WTC11 (cell line): ENCODE results near the gene WSB1. TPM values are rescaled to one million over a fixed set of nuclear protein-coding genes. Genes with fewer than 3 reads are reported as not detected.

ENCODE experiments used
- ATAC-seq: fragments of 200-7000 bp; cut with Tn5 transposase; 2 replicates; pipeline ENCODE4 v1.10.0; 2021; ENCODE audit warnings: mild to moderate bottlenecking, moderate library complexity
- CTCF ChIA-PET: fragments of 300-600 bp; sonication (Branson Sonifier 250); formaldehyde crosslinking; loops from one replicate; lab custom pipeline; 2021; ENCODE audit warnings: antibody characterized with exemption; lab: Charles Lee
- POLR2A ChIA-PET: fragments of 350-600 bp; sonication (Branson Sonifier 250); formaldehyde crosslinking; loops from one replicate; lab custom pipeline; 2021; ENCODE audit warnings: antibody characterized with exemption; lab: Charles Lee
- DNase-seq: peaks from one replicate; pipeline ENCODE4 v3.0.0; 2021; ENCODE audit warnings: low spot score
- H3K27ac Mint-ChIP-seq: 2 replicates; pipeline ENCODE4 v1.8.0; 2021; ENCODE audit warnings: mixed read lengths
- H3K27me3 Mint-ChIP-seq: 2 replicates; pipeline ENCODE4 v1.8.0; 2021; ENCODE audit warnings: low read depth, mild to moderate bottlenecking, moderate library complexity, mixed read lengths
- H3K36me3 Mint-ChIP-seq: 2 replicates; pipeline ENCODE4 v1.8.0; 2021; ENCODE audit warnings: mixed read lengths
- H3K4me1 Mint-ChIP-seq: 2 replicates; pipeline ENCODE4 v1.8.0; 2022; ENCODE audit warnings: mixed read lengths
- H3K4me3 Mint-ChIP-seq: 2 replicates; pipeline ENCODE4 v1.8.0; 2021; ENCODE audit warnings: mild to moderate bottlenecking, moderate library complexity, mixed read lengths
- H3K9me3 Mint-ChIP-seq: 2 replicates; pipeline ENCODE4 v1.8.0; 2021; ENCODE audit warnings: mixed read lengths
- CBFB ChIP-seq: sonication (generic); formaldehyde crosslinking; IDR thresholded peaks from 2 replicates; pipeline ENCODE4 v1.8.1; 2022; ENCODE audit warnings: mild to moderate bottlenecking, low read depth, missing genetic modification reagents
- CREM ChIP-seq: sonication (generic); formaldehyde crosslinking; IDR thresholded peaks from 2 replicates; pipeline ENCODE4 v1.8.1; 2022; ENCODE audit warnings: mild to moderate bottlenecking, missing genetic modification reagents, moderate library complexity
- EMX1 ChIP-seq: fragments of 250-450 bp; sonication (Bioruptor Pico); IDR thresholded peaks from 2 replicates; pipeline ENCODE4 v1.8.0; 2021; ENCODE audit warnings: mild to moderate bottlenecking
- ESRRA ChIP-seq: sonication (generic); formaldehyde crosslinking; IDR thresholded peaks from 2 replicates; pipeline ENCODE4 v1.8.1; 2022; ENCODE audit warnings: mild to moderate bottlenecking, missing genetic modification reagents, borderline replicate concordance
- FOXK1 ChIP-seq: sonication (generic); formaldehyde crosslinking; IDR thresholded peaks from 2 replicates; pipeline ENCODE4 v1.8.0; 2022; ENCODE audit warnings: mild to moderate bottlenecking, moderate library complexity, missing genetic modification reagents
- GABPB1 ChIP-seq: sonication (generic); formaldehyde crosslinking; IDR thresholded peaks from 2 replicates; pipeline ENCODE4 v1.8.1; 2023; ENCODE audit warnings: mild to moderate bottlenecking, missing genetic modification reagents
- IRF2 ChIP-seq: sonication (generic); formaldehyde crosslinking; IDR thresholded peaks from 2 replicates; pipeline ENCODE4 v1.8.0; 2022; ENCODE audit warnings: low read depth, missing genetic modification reagents, borderline replicate concordance
- JAZF1 ChIP-seq: fragments of 250-450 bp; sonication (Bioruptor Pico); IDR thresholded peaks from 2 replicates; pipeline ENCODE4 v1.9.0; 2021; ENCODE audit warnings: moderate library complexity, mild to moderate bottlenecking, inconsistent platforms
- MYBL2 ChIP-seq: sonication (generic); formaldehyde crosslinking; IDR thresholded peaks from 2 replicates; pipeline ENCODE4 v1.8.1; 2023; ENCODE audit warnings: mild to moderate bottlenecking, moderate library complexity, missing genetic modification reagents
- SMAD4 ChIP-seq: sonication (generic); formaldehyde crosslinking; IDR thresholded peaks from 2 replicates; pipeline ENCODE4 v1.8.0; 2022; ENCODE audit warnings: mild to moderate bottlenecking, missing genetic modification reagents
- SP1 ChIP-seq: sonication (generic); formaldehyde crosslinking; conservative IDR thresholded peaks from 2 replicates; pipeline ENCODE4 v1.8.1; 2022; ENCODE audit warnings: missing genetic modification reagents
- total RNA-seq: library from RNA; stranded (reverse); gene quantifications from 3 replicates; pipeline ENCODE4 v1.2.3, GENCODE V29; 2021
- TF ChIP-seq, protein P1 (sequence below): sonication (generic); formaldehyde crosslinking; IDR thresholded peaks from 2 replicates; pipeline ENCODE4 v1.8.1; 2022; ENCODE audit warnings: low read depth, mild to moderate bottlenecking, moderate library complexity, missing genetic modification reagents, borderline replicate concordance
- TF ChIP-seq, protein P2 (sequence below): sonication (generic); formaldehyde crosslinking; IDR thresholded peaks from 2 replicates; pipeline ENCODE4 v1.8.0; 2023; ENCODE audit warnings: missing genetic modification reagents, mild to moderate bottlenecking, borderline replicate concordance
- TF ChIP-seq, protein P3 (sequence below): fragments of 250-450 bp; sonication (Bioruptor Pico); IDR thresholded peaks from 2 replicates; pipeline ENCODE4 v1.9.0; 2021; ENCODE audit warnings: mild to moderate bottlenecking
- TF ChIP-seq, protein P4 (sequence below): fragments of 250-450 bp; sonication (Bioruptor Pico); IDR thresholded peaks from 2 replicates; pipeline ENCODE4 v1.9.0; 2021; ENCODE audit warnings: mild to moderate bottlenecking, borderline replicate concordance
- TF ChIP-seq, protein P5 (sequence below): fragments of 250-450 bp; sonication (Bioruptor Pico); IDR thresholded peaks from 2 replicates; pipeline ENCODE4 v1.9.0; 2021; ENCODE audit warnings: mild to moderate bottlenecking
- TF ChIP-seq, protein P6 (sequence below): sonication (generic); formaldehyde crosslinking; IDR thresholded peaks from 2 replicates; pipeline ENCODE4 v1.8.0; 2022; ENCODE audit warnings: mild to moderate bottlenecking, missing genetic modification reagents
- TF ChIP-seq, protein P7 (sequence below): fragments of 250-450 bp; sonication (Bioruptor Pico); IDR thresholded peaks from 2 replicates; pipeline ENCODE4 v1.8.0; 2021; ENCODE audit warnings: mild to moderate bottlenecking

The WSB1 gene
- total RNA-seq, 1 experiment from 2014 or later, result 167 TPM

DNA sequence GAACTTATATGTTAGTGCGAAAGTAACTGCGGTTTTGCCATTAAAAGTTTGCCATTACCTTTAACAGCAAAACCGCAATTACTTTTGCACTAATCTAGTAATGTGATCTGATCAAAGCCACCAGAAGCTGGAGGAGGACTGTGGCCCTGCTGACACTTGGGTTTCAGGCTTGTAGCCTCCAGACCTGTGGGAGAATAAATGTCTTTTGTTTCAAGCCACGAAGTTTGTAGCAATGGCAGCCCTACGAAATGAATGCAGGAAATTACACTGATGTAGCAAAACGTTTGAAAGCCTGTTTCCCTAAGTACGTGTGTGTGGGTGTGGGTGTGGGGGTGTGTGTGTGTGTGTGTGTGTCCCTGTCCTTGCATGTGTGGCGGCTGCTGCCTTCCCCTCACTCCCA lies 66.6 kb downstream of the WSB1 start (continued):
- TF ChIP-seq CBFB (CRISPR knock-in tag), result no peak
- TF ChIP-seq, all 79 proteins: peak for 0

DNA sequence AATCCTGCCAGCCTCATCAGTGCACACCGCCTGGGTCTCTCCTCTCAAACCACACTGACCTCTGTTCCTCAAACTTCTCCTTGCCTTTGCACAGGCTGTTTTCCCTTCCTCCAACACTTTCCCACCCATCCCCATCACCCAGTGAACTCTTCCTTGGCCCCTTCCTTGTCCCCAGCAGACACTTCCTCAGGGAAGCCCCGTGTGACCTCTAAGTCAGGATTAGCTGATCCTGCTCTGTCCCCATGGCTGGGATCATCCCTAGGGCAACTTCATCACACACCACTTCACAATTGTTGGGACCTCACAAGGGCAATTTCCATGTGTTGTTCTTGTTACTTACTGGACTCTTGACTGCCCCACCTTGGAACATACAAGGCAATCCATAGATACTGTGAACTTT lies 67.8 kb downstream of the WSB1 start:
- H3K36me3 Mint-ChIP-seq, result no peaks in the 10 kb centered on the region
- no peak overlapping the region for H3K4me3 Mint-ChIP-seq
- ChIA-PET CTCF (interaction anchor here (1.4 kb wide), 1 partner anchor 19 kb away, joined by 5 read pairs; no protein-coding TSS in a partner anchor), POLR2A (no interaction called here)
- H3K27ac Mint-ChIP-seq, result no peak overlapping the region
- DNase-seq (no peak), ATAC-seq (no peak)
- H3K27me3 Mint-ChIP-seq, result no peaks in the 10 kb centered on the region; the same call in 1 of the 2 replicates
- no peaks in the 10 kb centered on the region for H3K4me1 Mint-ChIP-seq
- no peaks in the 10 kb centered on the region for H3K9me3 Mint-ChIP-seq
- TF ChIP-seq SMAD4 (CRISPR knock-in tag), result no peak
- TF ChIP-seq, protein P1, sequence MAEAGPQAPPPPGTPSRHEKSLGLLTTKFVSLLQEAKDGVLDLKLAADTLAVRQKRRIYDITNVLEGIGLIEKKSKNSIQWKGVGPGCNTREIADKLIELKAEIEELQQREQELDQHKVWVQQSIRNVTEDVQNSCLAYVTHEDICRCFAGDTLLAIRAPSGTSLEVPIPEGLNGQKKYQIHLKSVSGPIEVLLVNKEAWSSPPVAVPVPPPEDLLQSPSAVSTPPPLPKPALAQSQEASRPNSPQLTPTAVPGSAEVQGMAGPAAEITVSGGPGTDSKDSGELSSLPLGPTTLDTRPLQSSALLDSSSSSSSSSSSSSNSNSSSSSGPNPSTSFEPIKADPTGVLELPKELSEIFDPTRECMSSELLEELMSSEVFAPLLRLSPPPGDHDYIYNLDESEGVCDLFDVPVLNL (CRISPR knock-in tag), result no peak
- TF ChIP-seq CREM, result no peak
- no peak for TF ChIP-seq ESRRA (CRISPR knock-in tag)
- no peak for TF ChIP-seq GABPB1 (CRISPR knock-in tag)
- no peak for TF ChIP-seq FOXK1 (CRISPR knock-in tag)
- no peak for TF ChIP-seq EMX1
- TF ChIP-seq, protein P2, sequence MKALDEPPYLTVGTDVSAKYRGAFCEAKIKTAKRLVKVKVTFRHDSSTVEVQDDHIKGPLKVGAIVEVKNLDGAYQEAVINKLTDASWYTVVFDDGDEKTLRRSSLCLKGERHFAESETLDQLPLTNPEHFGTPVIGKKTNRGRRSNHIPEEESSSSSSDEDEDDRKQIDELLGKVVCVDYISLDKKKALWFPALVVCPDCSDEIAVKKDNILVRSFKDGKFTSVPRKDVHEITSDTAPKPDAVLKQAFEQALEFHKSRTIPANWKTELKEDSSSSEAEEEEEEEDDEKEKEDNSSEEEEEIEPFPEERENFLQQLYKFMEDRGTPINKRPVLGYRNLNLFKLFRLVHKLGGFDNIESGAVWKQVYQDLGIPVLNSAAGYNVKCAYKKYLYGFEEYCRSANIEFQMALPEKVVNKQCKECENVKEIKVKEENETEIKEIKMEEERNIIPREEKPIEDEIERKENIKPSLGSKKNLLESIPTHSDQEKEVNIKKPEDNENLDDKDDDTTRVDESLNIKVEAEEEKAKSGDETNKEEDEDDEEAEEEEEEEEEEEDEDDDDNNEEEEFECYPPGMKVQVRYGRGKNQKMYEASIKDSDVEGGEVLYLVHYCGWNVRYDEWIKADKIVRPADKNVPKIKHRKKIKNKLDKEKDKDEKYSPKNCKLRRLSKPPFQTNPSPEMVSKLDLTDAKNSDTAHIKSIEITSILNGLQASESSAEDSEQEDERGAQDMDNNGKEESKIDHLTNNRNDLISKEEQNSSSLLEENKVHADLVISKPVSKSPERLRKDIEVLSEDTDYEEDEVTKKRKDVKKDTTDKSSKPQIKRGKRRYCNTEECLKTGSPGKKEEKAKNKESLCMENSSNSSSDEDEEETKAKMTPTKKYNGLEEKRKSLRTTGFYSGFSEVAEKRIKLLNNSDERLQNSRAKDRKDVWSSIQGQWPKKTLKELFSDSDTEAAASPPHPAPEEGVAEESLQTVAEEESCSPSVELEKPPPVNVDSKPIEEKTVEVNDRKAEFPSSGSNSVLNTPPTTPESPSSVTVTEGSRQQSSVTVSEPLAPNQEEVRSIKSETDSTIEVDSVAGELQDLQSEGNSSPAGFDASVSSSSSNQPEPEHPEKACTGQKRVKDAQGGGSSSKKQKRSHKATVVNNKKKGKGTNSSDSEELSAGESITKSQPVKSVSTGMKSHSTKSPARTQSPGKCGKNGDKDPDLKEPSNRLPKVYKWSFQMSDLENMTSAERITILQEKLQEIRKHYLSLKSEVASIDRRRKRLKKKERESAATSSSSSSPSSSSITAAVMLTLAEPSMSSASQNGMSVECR (CRISPR knock-in tag), result no peak
- no peak for TF ChIP-seq MYBL2 (CRISPR knock-in tag)
- TF ChIP-seq JAZF1, result no peak
- TF ChIP-seq SP1 (CRISPR knock-in tag), result no peak
- TF ChIP-seq, protein P3, sequence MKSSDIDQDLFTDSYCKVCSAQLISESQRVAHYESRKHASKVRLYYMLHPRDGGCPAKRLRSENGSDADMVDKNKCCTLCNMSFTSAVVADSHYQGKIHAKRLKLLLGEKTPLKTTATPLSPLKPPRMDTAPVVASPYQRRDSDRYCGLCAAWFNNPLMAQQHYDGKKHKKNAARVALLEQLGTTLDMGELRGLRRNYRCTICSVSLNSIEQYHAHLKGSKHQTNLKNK (CRISPR knock-in tag), result no peak
- TF ChIP-seq, protein P4, sequence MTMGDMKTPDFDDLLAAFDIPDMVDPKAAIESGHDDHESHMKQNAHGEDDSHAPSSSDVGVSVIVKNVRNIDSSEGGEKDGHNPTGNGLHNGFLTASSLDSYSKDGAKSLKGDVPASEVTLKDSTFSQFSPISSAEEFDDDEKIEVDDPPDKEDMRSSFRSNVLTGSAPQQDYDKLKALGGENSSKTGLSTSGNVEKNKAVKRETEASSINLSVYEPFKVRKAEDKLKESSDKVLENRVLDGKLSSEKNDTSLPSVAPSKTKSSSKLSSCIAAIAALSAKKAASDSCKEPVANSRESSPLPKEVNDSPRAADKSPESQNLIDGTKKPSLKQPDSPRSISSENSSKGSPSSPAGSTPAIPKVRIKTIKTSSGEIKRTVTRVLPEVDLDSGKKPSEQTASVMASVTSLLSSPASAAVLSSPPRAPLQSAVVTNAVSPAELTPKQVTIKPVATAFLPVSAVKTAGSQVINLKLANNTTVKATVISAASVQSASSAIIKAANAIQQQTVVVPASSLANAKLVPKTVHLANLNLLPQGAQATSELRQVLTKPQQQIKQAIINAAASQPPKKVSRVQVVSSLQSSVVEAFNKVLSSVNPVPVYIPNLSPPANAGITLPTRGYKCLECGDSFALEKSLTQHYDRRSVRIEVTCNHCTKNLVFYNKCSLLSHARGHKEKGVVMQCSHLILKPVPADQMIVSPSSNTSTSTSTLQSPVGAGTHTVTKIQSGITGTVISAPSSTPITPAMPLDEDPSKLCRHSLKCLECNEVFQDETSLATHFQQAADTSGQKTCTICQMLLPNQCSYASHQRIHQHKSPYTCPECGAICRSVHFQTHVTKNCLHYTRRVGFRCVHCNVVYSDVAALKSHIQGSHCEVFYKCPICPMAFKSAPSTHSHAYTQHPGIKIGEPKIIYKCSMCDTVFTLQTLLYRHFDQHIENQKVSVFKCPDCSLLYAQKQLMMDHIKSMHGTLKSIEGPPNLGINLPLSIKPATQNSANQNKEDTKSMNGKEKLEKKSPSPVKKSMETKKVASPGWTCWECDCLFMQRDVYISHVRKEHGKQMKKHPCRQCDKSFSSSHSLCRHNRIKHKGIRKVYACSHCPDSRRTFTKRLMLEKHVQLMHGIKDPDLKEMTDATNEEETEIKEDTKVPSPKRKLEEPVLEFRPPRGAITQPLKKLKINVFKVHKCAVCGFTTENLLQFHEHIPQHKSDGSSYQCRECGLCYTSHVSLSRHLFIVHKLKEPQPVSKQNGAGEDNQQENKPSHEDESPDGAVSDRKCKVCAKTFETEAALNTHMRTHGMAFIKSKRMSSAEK (CRISPR knock-in tag), result no peak
- TF ChIP-seq, protein P5, sequence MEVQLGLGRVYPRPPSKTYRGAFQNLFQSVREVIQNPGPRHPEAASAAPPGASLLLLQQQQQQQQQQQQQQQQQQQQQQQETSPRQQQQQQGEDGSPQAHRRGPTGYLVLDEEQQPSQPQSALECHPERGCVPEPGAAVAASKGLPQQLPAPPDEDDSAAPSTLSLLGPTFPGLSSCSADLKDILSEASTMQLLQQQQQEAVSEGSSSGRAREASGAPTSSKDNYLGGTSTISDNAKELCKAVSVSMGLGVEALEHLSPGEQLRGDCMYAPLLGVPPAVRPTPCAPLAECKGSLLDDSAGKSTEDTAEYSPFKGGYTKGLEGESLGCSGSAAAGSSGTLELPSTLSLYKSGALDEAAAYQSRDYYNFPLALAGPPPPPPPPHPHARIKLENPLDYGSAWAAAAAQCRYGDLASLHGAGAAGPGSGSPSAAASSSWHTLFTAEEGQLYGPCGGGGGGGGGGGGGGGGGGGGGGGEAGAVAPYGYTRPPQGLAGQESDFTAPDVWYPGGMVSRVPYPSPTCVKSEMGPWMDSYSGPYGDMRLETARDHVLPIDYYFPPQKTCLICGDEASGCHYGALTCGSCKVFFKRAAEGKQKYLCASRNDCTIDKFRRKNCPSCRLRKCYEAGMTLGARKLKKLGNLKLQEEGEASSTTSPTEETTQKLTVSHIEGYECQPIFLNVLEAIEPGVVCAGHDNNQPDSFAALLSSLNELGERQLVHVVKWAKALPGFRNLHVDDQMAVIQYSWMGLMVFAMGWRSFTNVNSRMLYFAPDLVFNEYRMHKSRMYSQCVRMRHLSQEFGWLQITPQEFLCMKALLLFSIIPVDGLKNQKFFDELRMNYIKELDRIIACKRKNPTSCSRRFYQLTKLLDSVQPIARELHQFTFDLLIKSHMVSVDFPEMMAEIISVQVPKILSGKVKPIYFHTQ, result no peak
- TF ChIP-seq, protein P6, sequence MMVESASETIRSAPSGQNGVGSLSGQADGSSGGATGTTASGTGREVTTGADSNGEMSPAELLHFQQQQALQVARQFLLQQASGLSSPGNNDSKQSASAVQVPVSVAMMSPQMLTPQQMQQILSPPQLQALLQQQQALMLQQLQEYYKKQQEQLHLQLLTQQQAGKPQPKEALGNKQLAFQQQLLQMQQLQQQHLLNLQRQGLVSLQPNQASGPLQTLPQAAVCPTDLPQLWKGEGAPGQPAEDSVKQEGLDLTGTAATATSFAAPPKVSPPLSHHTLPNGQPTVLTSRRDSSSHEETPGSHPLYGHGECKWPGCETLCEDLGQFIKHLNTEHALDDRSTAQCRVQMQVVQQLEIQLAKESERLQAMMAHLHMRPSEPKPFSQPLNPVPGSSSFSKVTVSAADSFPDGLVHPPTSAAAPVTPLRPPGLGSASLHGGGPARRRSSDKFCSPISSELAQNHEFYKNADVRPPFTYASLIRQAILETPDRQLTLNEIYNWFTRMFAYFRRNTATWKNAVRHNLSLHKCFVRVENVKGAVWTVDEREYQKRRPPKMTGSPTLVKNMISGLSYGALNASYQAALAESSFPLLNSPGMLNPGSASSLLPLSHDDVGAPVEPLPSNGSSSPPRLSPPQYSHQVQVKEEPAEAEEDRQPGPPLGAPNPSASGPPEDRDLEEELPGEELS, result no peak
- TF ChIP-seq, protein P7, sequence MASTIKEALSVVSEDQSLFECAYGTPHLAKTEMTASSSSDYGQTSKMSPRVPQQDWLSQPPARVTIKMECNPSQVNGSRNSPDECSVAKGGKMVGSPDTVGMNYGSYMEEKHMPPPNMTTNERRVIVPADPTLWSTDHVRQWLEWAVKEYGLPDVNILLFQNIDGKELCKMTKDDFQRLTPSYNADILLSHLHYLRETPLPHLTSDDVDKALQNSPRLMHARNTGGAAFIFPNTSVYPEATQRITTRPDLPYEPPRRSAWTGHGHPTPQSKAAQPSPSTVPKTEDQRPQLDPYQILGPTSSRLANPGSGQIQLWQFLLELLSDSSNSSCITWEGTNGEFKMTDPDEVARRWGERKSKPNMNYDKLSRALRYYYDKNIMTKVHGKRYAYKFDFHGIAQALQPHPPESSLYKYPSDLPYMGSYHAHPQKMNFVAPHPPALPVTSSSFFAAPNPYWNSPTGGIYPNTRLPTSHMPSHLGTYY (CRISPR knock-in tag), result no peak
- no peak for TF ChIP-seq IRF2 (CRISPR knock-in tag)
